Stomach (tissue), 4 donors: ENCODE data around the gene SIRT3.
"Not testable (repeated sequence)": the region's sequence is repeated elsewhere in the genome, so short reads cannot be mapped to it uniquely, and the experiment has no call there.

ENCODE experiments used
- EP300 ChIP-seq: sonication (generic); formaldehyde crosslinking; IDR thresholded peaks from one replicate; pipeline ENCODE4 v1.6.1; 2017; ENCODE audit warnings: antibody characterized with exemption
- POLR2A ChIP-seq, 4 donors: fragments of 450-650 bp; IDR thresholded peaks; one replicate each; pipeline ENCODE4 v1.6.1; 2016; ENCODE audit warnings: antibody characterized with exemption in 4 of 4, control low read depth in 2 of 4, mild to moderate bottlenecking in 1 of 4, moderate library complexity in 1 of 4
- POLR2AphosphoS5 ChIP-seq, 3 donors: sonication (generic); formaldehyde crosslinking; IDR thresholded peaks; one replicate each; pipeline ENCODE4 v1.6.1; 2016; ENCODE audit warnings: antibody characterized with exemption in 3 of 3
- TF ChIP-seq, protein P1 (sequence below), 7 experiments: fragments of 450-650 bp in 4 of 7; fragments of 200-600 bp in 3 of 7; sonication (generic) in 3 of 7; IDR thresholded peaks; one replicate each; pipeline ENCODE4 v1.5.1; 2016 to 2019; ENCODE audit warnings: antibody characterized with exemption in 7 of 7, control low read depth in 2 of 7, mild to moderate bottlenecking in 1 of 7

DNA sequence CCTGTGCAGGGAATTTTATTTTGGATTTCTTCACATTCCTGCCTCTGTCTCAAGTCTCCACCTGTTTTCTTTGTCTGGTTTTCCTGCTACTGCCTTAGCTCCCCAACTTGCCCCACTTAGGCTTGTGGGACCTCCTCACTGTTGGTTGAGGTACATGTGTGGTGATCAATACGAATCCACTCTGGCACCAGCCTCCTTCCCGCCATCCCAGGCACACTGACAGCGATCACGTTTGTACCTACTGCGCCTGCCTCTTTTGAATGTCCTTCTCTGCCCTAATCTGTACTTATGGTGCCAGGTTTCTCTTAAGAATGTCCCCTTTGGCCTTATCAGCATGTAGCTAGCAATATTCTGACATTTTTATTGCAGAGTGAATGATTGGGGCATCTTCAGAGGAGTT lies 45.6 kb downstream of the SIRT3 start:
- TF ChIP-seq, protein P1, sequence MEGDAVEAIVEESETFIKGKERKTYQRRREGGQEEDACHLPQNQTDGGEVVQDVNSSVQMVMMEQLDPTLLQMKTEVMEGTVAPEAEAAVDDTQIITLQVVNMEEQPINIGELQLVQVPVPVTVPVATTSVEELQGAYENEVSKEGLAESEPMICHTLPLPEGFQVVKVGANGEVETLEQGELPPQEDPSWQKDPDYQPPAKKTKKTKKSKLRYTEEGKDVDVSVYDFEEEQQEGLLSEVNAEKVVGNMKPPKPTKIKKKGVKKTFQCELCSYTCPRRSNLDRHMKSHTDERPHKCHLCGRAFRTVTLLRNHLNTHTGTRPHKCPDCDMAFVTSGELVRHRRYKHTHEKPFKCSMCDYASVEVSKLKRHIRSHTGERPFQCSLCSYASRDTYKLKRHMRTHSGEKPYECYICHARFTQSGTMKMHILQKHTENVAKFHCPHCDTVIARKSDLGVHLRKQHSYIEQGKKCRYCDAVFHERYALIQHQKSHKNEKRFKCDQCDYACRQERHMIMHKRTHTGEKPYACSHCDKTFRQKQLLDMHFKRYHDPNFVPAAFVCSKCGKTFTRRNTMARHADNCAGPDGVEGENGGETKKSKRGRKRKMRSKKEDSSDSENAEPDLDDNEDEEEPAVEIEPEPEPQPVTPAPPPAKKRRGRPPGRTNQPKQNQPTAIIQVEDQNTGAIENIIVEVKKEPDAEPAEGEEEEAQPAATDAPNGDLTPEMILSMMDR (IDR thresholded peaks at IDR 0.05) = not testable (repeated sequence)
- not testable (repeated sequence) for TF ChIP-seq EP300; POLR2A (IDR thresholded peaks at IDR 0.05); POLR2AphosphoS5 (IDR thresholded peaks at IDR 0.05)
